ENCODE data around the gene IRGQ. TPM values are rescaled to one million over a fixed set of nuclear protein-coding genes. Genes with fewer than 3 reads are reported as not detected.

The IRGQ gene
- total RNA-seq, 1 experiment from 2014 or later: 38.1 TPM

- TF ChIP-seq PREB (CRISPR knock-in tag; IDR thresholded peaks at IDR 0.05; ENCODE audit: borderline replicate concordance) (no peak), ZNF263 (CRISPR knock-in tag; IDR thresholded peaks at IDR 0.05; ENCODE audit: low read depth) (no peak), IRF1 (CRISPR knock-in tag; IDR thresholded peaks at IDR 0.05) (no peak)
Measured at GRCh38 chr19:43538922-43539321, 57.0 kb downstream of the IRGQ start (continued).

- peak; percentile 41; the same call in 1 of the 2 replicates for TF ChIP-seq CTCF (IDR thresholded peaks at IDR 0.05)
- no peak for TF ChIP-seq NFATC4 (CRISPR knock-in tag; IDR thresholded peaks at IDR 0.05)
- ATAC-seq (peak; percentile 39), DNase-seq (ENCODE audit: low spot score) (peak; percentile 92)
- Mint-ChIP-seq H3K36me3 (peaks cover 27% of the 10 kb centered on the region), H3K27me3 (ENCODE audit: low read depth) (peaks cover 10% of the 10 kb centered on the region), H3K4me3 (peak overlapping the region; percentile 95), H3K27ac (peak overlapping the region; percentile 100; the same call in 1 of the 2 replicates), H3K4me1 (peaks cover 18% of the 10 kb centered on the region), H3K9me3 (peaks cover 15% of the 10 kb centered on the region)
- POLR2A ChIA-PET: interaction anchor here (0.6 to 1.4 kb wide), 7 partner anchors 7 to 133 kb away, joined by 3 to 6 read pairs (median 3); partner anchors contain the start of genes IRGQ and ZNF576
- CTCF ChIA-PET: interaction anchor here (0.6 to 4.5 kb wide), 39 partner anchors 10 to 677 kb away, joined by 3 to 152 read pairs (median 6); partner anchors contain the start of genes ETHE1, IRGQ, PHLDB3 and PINLYP
Measured at GRCh38 chr19:43534816-43535761, 60.8 kb downstream of the IRGQ start.

Other genes with a start within 250 kb of the IRGQ start
- gene CD177, start 242.4 kb downstream of the IRGQ start, total RNA-seq (2021): 2.0 to 4.5 TPM (median 2.0 TPM) in 3 replicates
- gene TEX101, start 181.2 kb downstream of the IRGQ start, total RNA-seq (2021): not detected in 3 replicates
- 2.7 to 3.8 TPM (median 3.1 TPM) in 3 replicates for gene LYPD3, start 130.5 kb downstream of the IRGQ start, total RNA-seq (2021)
- gene PHLDB3, start 91.4 kb downstream of the IRGQ start, total RNA-seq (2021): 14.6 to 15.6 TPM (median 14.8 TPM) in 3 replicates
- 19.0 to 23.5 TPM (median 21.2 TPM) in 3 replicates for gene ETHE1, start 68.9 kb downstream of the IRGQ start, total RNA-seq (2021)
- 0.13 to 0.25 TPM in 2 of 3 replicates, not detected in the other for gene ZNF575, start 62.9 kb downstream of the IRGQ start, total RNA-seq (2021)
- gene XRCC1, start 20.6 kb downstream of the IRGQ start, total RNA-seq (2021): 46.5 to 50.8 TPM (median 48.3 TPM) in 3 replicates
- gene PINLYP, start 20.3 kb downstream of the IRGQ start, total RNA-seq (2021): 6.4 to 11.3 TPM (median 10.6 TPM) in 3 replicates
- 15.9 to 18.5 TPM (median 16.5 TPM) in 3 replicates for gene ZNF576, start 461 bp upstream of the IRGQ start, total RNA-seq (2021)
- 0.34 to 0.44 TPM (median 0.42 TPM) in 3 replicates for gene SRRM5, start 16.0 kb upstream of the IRGQ start, total RNA-seq (2021)
- gene ZNF428, start 23.5 kb upstream of the IRGQ start, total RNA-seq (2021): 19.2 to 20.1 TPM (median 20.0 TPM) in 3 replicates
- gene CADM4, start 43.7 kb upstream of the IRGQ start, total RNA-seq (2021): 12.2 to 13.3 TPM (median 12.4 TPM) in 3 replicates
- 10.5 to 14.4 TPM (median 13.5 TPM) in 3 replicates for gene PLAUR, start 74.0 kb upstream of the IRGQ start, total RNA-seq (2021)
- not detected in 3 replicates for gene IRGC, start 119.9 kb upstream of the IRGQ start, total RNA-seq (2021)
- gene SMG9, start 158.8 kb upstream of the IRGQ start, total RNA-seq (2021): 25.7 to 39.6 TPM (median 34.3 TPM) in 3 replicates
- gene KCNN4, start 184.8 kb upstream of the IRGQ start, total RNA-seq (2021): 0.76 to 1.1 TPM (median 0.98 TPM) in 3 replicates
- gene LYPD5, start 206.3 kb upstream of the IRGQ start, total RNA-seq (2021): 0.39 to 0.78 TPM (median 0.46 TPM) in 3 replicates
- 6.2 to 7.1 TPM (median 6.7 TPM) in 3 replicates for gene ZNF283, start 231.2 kb upstream of the IRGQ start, total RNA-seq (2021)

All from WTC11 (cell line).